Measurements from ENCODE around the gene NOL4L.

NOL4L gene

DNA sequence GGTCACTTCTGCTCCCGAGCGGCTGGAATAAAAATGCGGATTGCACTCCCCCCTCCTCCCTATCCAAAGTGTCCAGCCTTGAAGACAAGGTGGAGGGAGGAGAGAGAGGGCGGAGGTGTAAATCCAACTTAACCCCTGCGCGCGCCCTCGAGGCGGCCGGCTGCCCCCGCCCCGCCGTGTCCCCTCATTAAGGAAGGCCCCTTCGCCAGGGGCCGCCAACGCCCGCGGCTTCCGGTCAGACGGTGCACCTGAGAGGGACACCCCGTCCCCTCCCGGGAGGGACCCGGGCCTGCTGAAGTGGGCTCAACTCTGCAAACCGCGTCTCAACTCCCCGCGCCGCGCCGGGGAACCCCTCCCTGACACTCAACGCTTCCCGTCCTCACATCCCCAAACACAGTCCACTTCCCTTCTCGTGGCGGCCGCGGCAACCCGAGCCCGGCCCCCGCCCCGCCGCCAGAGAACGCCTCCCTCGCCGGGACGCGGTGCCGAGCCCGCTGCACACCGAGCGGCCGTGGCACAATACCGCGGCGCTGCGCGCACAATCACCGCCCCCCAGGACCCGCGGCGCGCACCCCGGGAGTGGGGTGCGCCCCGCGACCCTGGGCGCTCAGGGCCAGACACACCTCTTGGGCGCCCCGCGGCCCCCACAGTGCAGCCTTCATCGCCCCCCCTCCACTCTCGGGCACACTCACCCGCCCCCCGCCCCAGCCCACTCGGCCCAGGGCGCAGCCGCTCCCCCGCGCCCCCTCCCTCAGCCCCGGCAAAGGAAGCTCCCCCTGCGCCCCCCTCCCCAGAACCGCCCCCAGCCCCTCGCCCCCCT, 102.5 kb downstream of the NOL4L start:
- peak; percentile 68 for DNase-seq

DNA sequence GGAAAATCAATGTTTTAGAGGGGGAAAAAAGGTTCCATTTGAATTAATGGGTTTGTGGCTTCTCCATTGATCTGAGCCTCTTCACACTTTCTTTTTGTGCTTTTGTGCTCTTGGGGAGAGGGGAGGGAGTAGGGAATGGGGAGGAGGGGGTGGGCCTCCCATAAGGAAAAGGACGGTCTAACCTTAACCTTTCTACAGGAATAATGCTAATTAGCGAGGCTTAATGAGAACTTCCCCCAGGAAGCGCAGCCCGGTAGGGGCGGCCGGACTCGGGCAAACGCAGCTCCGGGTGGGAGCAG, 103.0 kb downstream of the NOL4L start:
- DNase-seq = no peak

DNA sequence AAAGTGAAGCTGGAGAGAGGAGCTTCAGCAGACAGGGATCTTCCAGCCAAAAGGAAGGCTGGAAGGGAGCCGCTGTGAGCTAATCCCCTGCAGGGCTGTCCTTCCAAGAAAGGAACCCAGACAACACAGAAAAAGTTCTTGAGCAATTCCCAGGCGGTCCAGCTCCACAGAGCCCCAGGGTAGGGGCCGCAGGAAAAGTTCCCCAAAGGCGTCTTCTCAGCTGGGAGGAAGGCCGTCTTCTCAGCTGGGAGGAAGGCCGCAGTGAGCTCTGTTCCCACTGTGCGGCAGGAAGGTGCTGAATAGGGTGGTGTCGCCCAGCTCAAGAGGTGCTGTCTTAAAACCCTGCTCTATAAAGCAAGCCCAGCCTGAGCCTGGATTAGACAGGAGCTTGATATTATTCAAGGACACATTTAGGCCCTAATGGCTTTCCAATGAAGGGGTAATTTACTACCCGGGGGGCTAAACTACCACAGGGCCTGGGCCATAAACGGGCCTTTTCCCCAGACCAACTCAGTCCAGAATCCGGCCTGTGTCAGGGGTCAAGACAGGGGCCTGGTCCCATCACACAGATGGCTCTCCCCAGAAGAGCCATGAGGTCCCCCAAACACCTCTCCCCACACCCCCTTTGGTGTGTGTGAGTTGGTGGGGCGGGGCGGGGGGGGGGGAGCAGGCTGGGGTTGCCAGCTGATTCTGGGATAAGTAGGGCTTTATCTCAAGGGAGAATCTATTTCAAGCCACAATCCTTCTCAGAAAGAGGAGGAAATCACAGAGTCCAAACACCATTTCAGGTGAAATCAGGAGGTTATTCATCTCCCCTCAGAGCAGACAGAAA, 103.6 kb downstream of the NOL4L start:
- no peak for DNase-seq

DNA sequence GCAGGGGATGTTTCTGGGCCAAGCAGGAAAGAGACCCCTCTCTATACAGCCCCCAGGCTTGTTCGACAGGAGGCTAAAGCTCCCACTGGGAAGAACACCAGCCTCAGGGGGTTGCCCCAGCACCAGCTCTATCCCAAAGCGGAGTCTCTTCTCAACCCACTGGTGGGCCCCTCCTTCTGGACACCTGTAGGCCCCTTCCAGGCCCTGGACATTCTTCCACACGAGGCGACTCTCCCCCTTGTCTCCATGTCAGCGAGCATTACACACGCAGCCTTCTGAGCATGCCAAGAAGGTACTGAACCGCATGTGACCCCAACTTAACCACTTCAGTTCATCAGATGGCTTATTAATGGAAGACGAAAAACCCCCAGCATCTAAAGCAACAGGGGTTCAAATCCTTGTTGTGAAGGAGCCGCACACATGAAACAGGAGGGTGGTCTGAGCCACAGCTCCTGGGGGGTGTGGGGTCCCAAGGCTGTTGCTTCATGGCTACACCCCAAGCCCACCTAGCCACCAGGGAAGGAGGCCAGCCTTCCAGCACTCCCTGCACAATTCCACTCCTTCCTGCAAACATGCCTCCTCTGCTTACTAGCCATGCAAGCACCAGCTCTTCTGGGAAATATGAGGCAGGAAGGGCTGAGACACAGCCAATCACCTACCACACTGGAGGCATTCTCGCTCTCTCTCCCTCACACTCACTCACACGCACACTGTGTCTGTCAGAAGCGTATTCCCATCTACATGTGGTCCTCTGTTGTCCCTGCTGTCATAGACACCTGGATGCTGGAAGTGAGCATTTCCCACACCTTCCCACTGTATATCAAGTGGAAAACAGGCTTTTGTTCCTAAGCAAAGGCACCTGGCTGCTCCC, 104.5 kb downstream of the NOL4L start:
- DNase-seq = no peak

DNA sequence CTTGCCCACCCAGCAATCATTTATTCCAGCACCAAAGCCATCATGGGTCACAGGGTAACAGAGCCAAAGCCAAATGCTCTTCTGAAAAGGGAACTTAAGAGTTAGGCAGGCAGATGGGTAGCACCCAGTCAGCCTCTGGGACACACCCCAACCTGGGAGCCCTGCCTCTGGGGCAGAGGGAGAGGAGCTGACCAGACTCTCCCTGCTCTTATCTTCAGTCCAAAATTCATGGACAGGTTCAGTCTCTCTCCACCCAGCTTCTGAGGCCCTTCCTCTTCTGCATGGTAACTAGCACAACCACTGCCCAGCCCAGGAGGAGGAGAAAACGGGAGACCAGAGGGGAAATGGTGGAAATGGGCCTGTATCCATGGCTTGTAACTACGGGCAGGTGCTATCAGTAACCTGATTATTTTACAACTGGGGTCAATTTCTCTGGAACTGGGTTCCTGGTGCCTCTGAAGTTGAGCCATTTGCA, 105.4 kb downstream of the NOL4L start:
- DNase-seq = no peak

DNA sequence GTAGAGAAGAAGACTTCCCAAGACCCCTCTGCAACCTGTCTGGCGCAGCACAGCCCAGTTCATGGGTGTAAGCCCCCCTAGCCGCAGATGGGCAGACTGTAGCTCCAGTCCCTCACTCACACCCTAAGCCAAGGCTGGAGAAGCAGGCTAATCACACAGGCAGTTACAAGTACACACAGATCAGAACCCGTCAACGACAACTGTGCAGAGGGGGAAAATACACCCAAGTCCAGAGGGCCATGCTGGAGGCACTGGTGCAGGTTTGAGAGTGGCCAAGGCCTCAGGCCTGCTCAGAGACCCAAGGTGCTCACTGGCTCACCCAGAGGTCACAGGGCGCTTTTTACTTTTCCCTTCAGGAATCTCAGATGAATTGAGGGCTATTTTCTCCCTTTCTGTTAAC, 106.1 kb downstream of the NOL4L start:
- DNase-seq = no peak

DNA sequence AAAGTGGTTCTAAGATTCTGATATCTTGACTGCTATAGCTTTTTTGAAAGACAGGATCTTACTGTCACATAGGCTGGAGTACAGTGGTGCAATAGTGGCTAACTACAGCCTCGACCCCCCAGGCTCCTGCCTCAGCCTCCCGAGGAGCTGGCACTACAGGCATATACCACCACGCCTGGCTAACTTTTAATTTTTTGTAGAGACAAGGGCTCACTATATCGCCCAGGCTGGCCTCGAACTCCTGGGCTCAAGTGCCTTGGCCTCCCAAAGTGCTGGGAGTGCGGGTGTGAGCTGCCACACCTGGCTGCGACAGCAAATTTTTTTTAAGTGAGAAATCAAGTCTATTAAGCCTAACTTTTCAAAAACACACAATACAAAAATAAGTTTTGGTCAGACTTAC, 106.6 kb downstream of the NOL4L start:
- no peak for DNase-seq

DNA sequence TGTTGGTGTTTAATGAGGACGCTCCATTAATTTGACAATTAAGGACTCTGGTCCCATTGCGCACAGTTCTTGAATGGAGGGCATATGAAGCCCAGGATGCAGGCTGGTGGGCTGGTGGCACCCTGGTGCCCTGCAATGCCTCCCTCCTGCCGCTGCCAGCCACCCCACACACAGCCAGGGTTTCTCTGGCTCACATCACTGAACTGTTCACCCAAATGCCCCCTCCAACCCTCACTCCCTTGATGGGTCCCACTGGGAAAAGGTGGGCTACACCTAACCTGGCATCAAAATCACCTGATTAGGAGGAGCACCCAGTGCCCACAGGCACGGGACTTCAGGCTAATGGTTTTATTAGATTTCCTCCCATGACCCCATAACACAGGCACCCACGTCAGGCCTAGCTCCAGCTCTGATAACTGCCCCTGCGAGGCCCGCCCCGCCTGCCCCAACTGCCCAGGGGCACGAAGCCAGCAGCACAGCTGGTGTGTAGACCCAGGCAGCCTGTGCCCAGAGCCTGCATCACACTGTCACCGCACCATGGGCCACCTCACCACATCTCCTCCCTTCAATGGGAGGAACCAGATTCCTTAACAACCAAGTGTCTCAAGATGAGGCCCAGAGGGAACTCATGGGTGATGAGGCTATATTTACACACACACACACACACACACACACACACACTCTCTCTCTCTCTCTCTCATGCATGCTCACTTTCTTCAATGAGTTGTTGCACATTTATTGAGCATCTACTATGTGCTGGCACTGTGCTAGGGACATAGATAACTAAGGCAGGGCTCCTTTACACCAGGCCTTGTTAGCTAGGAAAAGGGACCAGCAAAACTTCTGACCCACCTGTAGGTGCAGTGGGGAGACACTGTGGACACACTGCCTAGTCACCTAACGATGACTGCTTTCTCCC, 107.3 kb downstream of the NOL4L start:
- DNase-seq = no peak

DNA sequence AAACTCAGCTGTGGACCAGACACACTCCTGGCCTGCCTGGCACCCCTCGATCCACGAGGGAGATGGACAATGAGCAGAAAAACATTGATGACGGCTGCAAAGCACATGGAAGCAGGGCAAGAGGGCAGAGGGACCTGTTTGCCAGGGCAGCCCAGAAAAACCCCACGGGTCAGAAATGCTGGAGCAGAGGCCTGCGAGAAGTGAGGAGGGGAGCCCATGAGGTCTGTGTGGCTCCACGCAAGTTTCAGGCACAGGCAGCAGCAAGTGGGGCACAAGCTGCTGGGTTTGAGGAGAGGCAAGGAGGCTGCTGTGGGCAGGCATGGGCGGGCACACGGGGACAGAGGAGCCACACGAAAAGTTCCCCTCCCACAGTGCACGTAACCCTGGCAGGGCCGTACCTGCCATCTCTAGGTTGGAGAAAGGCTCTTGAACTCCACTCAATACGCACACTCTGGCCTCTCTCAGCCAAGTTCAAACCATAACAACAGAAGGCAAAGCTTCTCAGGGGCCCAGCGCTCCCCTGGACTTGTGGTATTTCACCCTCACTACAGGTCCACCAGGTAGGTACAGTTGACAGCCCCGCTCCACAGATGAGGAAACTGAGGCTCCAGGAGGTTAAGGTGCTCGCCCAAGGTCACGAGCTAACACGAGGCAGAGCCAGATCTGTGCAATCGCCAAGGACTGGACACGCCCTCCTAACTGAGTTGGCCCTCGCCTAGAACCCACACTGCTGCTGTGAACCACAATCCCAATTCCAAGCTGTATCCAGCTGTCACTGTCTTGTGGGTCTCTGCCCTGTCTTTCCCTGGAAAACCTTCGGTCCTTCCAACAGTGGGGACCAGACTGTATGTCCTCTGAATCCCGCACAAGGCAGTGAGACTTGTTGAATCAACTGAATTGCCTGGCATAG, 108.2 kb downstream of the NOL4L start:
- no peak for DNase-seq

DNA sequence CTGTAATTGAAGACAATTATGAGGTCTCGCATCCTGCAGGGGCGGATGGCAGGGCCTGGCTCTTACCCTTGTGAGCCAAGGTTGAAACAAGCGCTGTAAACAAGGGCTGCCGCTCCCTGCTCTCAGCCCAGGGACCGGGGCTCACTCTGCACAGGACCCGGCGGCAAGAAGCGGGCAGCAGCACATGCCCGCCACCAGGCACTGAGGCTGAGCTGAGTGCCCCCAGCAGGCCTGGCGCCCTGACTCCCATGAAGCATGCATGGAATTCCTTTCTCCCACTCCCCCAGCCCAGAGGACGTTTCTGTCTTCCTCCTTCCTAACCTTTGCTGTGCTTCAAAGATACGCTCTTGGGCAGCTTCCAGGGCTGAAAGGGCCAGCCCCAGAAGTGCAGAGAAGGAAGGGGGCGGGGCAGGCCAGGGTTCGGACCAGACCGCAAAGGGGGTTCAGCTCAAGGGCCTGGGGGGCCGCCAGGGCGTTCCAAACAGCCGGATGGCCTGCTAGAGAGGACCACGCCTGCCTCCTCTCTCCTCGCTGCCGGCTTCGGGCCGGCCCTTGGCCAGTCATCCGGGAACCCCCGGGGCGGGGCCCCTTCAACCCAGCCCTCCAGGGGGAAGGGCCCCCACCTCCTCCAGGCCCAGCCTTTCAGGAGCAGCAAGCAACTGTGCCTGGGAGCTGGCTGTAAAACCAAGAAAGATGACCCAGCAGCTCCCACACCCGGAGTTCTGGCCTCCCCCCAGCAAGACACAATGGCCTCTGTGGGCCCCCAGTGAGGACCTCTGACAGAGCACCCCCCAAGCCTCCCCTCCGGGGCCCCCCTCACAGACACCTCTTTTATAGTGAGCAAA, 109.9 kb downstream of the NOL4L start:
- no peak for DNase-seq

DNA sequence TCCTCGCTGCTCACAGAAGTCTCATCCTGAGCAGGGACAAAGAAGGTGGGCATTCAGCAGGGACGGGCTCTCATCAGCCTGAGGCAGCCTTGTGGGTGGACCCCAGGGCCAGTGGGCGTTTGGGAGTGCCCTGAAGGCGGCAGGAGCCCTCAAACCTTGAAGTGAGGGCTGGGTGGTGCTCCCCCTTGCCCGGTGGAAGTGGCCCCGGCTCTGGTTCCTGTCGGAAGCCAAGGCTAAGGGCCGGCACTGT, 110.5 kb downstream of the NOL4L start:
- DNase-seq = no peak

DNA sequence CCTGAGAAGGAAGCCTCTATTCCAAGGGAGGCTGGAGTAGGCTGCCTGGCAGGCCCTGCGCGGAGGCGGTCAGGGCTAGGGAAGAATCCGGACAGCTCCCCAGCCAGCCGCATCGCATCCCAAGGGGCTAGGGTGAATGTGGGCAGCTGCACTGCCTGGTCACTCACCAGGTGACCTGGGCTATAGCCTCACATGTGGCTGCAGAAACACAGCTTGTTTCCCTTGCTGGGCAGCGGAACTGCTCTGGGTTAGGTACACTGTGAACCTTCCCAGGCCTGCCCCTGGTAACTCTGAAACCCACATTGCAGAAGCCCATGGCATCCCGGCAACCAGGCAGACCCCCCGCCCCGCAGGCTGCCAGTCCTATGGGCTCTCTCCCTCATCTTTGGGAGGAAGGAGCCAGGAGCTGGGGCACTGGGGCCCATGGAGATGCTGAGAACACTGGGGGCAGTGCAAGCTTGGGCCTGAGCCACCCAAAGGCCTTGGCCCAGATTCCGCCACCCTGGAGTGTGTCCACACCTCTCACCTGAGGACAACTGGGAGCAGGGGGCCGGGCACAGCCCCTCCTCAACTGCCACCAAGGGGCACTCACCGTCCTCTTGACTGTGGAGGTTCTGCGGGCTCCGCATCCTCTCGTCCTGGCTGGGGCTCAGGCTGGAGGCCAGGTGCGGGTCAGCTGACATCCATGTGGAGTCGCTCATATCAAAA, 111.0 kb downstream of the NOL4L start:
- DNase-seq = no peak

DNA sequence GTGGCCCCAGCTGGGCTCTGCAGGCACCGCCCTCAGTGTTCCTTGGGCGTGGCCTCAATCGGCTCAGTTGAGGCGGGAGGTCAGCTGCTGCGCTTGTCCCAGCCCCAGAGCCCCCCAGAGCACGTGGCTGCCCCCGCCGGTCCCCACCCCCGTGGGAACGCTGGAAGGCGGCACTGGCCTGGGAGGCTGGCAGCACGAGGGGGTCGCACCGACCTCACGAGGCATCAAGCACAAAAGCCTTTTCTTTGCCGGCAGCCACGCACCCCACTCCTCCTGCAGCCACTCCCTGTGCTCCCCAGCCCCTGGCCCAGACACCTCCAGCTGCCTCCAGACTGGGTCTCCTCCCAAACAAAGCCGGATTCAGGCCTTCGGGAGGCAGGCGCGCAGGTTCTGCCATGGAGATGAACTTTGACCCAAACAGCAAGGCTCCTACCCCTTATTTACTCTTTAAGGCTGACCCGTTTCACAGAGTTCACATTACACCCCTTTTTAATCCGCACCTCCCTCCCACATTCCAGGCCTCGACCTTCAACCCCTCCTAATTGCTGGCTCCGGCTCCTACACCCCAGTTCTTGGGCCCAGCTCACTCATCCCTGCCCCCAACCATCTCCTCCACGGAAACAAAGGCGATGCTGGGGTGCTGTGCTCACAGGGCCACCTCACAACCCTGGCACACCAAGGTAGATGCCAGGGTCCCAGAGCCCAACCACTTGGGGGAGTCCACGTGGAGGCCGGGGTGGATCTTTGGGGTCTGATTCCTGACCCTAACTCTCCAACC, 111.7 kb downstream of the NOL4L start:
- no peak for DNase-seq

DNA sequence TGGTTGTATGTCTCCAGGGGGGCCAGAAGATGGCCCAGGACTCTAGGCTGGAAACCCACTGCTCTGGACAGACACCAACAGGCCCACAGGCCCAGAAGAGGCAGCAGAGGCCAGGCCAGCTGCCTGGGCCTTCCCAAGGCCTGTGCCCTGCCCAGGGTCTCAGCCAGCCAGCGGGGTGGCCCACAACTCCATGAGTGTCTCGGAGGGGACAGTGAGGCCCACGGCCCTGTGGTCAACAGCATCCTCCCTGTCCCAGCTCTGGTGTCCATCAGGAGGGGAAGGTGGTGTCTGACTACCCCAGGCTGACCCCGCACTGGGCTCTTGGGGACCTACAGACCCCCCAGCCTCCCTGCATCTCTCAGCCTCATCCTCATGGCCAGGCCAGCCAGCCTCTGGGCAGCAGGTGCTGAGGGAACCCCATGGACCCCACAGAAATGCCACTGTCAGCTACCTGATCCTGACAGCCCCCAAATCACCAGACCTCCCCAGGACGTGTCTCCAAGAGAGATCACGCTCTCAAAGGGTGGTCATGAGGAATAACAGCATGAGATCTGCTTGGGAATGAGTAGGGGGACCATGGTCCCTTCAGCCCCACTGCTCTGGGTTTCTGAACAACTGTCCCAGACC, 112.4 kb downstream of the NOL4L start:
- DNase-seq = no peak

DNA sequence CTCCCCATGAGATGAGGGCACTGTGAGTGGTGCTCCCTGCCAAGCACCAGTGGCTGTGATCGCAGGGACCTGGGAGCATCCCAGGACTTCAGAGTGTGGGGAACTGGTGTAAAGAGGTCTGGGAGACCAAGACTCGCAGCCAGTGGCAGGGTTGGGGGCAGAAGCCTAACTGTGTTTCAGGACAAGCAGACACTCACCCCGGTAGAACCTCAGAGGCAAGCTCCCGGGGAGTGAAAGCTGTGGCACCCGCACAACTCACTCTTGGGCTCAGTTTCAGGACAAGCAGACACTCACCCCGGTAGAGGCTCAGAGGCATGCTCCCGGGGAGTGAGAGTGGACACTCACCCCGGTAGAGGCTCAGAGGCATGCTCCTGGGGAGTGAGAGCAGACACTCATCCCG, 114.2 kb downstream of the NOL4L start:
- no peak for DNase-seq

DNA sequence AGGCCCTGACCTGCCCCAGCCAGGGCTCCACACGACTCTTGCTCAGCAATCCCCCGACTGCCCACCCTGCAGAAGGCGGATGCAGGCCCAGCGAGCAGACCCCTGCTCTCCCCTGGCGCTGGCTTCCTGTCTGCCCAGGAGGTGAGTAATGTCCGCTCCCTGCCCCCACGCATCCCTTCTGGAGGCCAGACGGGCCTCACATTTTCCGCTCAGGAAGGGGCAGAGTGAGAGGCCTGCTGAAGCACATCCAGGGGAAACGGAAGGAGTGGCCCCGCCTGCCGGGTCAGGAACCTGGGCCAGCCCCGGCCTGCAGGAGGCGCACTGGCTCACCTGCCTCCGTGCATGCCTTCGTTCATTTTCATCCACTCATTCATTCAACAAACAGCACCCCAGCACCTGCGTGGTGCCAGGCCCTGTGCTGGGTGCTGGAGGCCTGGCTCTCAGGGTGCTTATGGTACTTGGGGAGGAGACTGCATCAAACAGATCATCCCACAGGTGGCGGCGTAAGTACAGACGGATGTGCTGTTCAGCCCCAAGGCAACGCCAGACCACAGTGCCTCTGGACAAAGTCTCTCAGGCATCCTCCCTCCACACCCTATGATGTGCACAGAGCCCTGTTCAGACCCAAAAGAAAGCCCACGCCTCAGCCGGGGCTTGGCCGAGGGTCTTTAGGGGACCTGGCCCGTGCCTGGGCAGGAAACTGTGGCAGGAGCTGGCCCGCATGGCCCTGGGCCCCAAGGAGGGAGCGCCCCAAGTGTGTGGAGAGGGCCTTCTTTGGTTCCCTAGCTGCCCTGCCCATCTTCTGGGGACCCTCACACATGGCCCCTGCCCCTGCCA, 114.9 kb downstream of the NOL4L start:
- peak; percentile 62 for DNase-seq

DNA sequence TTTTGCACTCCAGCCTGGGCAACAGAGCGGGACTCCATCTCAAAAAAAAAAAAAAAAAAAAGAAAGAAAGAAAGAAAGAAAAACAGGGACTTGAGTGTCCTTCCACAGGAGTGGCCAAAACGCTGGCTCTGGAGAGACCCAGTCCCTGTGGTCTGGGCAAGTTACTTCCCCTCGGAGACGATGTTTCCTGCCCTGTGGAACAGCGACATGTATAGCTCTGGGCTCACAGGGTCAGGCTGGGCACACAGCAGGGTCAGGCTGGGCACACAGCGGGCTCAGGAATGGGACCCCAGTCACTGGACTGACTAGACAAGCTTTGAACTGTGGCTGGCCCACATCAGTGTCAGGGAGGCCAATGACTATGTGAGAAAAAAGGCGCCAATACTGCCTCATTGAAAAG, 116.3 kb downstream of the NOL4L start:
- DNase-seq = no peak

DNA sequence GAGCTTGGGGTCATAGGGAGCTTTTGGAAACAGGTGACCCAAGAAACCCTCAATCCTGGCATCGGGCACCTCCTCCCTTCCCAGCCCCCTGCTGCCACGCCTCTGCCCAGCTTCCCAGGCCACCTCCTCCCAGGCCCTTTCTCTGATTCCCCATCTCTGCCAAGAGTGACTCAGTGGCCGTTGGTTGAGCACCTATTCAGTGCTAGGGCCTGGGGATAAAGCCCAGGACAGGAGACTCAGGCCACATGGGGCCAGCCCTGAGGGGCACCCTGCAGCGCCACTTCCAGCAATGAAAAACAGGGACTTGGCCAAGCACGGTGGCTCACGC, 116.9 kb downstream of the NOL4L start:
- no peak for DNase-seq
